Activated T-cell treated with anti-CD3 and anti-CD28 coated beads, Interleukin-2, amount 50 U/mL, for 4 hours (primary cell): ENCODE data around the gene MYO9A. TPM values are rescaled to one million over a fixed set of nuclear protein-coding genes. Genes with fewer than 3 reads are reported as not detected.

ENCODE experiments used
- ATAC-seq, 2 donors: fragments of 200-7000 bp; cut with Tn5 transposase; one replicate each; pipeline ENCODE4 v1.10.0; 2021
- DNase-seq: peaks from one replicate; pipeline ENCODE4 v3.0.0-alpha.2; 2020
- H3K27me3 Mint-ChIP-seq: one replicate; pipeline ENCODE4 v1.8.0; 2021; ENCODE audit warnings: low read depth, mixed read lengths
- H3K36me3 Mint-ChIP-seq: one replicate; pipeline ENCODE4 v1.8.0; 2022; ENCODE audit warnings: mixed read lengths; ENCODE audit not compliant: insufficient read depth
- H3K4me1 Mint-ChIP-seq: one replicate; pipeline ENCODE4 v1.8.0; 2021; ENCODE audit warnings: low read depth, mixed read lengths
- H3K4me3 Mint-ChIP-seq: one replicate; pipeline ENCODE4 v1.8.0; 2021; ENCODE audit warnings: mild to moderate bottlenecking, moderate library complexity, mixed read lengths
- H3K9me3 Mint-ChIP-seq: one replicate; pipeline ENCODE4 v1.8.0; 2021; ENCODE audit warnings: mixed read lengths
- total RNA-seq, 3 donors: library from RNA; stranded (reverse); gene quantifications; one replicate each; pipeline ENCODE4 v1.2.1, GENCODE V29; 2021

MYO9A gene
- total RNA-seq, 3 donors from 2014 or later: 15.9 to 18.9 (median 17.1) TPM

DNA sequence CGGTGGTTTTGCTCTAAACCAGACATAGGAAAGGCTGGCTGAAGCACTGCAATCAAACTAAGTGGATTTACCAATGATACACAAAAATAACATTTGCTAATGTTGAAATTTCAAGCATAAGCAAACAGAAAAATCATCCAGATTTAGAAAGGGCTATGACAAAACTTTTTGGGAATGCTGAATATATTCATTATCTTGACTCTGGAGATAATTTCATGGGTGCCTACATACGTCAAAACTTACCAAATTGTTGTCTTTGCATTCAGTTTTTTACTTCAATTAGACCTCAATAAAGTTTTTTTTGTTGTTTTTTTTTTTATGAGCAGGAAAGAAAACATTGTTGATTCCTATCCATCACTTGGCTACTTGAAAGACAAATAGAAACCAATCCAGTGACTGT is 166.8 kb downstream of the MYO9A start:
- DNase-seq: no peak
- Mint-ChIP-seq H3K9me3 (no peaks in the 10 kb centered on the region), H3K4me1 (no peaks in the 10 kb centered on the region), H3K27me3 (no peaks in the 10 kb centered on the region), H3K4me3 (no peak overlapping the region), H3K36me3 (peaks cover 21% of the 10 kb centered on the region)
- ATAC-seq: no peak

DNA sequence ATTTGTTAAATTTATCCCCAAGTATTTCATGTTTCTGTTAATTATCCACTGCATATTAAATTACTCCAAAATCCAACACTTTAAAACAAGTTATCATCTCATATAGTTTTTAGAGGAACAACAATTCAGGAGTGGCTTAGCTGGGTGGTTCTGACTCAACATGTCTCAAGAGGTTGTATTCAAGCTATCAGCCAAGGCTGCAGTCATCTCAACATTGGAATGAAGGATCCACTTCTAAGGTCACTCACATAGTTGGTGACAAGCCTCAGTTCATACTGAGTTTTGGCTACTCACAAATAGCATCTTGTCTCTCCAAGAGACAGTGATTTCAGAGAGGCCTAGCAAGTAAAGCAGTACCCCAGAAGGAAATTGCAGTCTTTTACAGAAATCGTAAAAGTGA is 172.9 kb downstream of the MYO9A start:
- Mint-ChIP-seq H3K36me3 (peaks cover 4% of the 10 kb centered on the region), H3K4me3 (no peak overlapping the region), H3K4me1 (no peaks in the 10 kb centered on the region), H3K9me3 (no peaks in the 10 kb centered on the region), H3K27me3 (no peaks in the 10 kb centered on the region)
- ATAC-seq (no peak), DNase-seq (no peak)

DNA sequence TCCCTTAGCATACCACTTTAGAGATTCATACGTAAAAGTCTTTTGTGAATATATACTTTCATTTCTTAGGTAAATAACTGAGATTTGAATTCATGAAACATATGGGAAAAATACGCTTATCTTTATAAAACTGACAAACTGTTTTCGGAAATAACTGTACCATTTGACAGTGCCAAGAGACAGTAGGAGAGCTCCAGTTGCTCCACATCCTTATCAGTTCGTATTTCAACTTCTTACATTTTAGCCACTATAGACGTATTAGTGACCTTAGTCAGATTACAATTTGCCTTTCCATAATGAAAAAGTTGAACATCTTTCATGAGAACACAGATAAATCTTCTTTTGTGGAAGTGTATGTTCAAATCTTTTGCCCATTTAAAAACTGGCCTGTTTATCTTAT is 174.1 kb downstream of the MYO9A start:
- H3K9me3 Mint-ChIP-seq: no peaks in the 10 kb centered on the region
- no peak for DNase-seq
- no peak overlapping the region for H3K4me3 Mint-ChIP-seq
- ATAC-seq: no peak
- H3K4me1 Mint-ChIP-seq: no peaks in the 10 kb centered on the region
- no peaks in the 10 kb centered on the region for H3K27me3 Mint-ChIP-seq
- H3K36me3 Mint-ChIP-seq: peaks cover 6% of the 10 kb centered on the region

DNA sequence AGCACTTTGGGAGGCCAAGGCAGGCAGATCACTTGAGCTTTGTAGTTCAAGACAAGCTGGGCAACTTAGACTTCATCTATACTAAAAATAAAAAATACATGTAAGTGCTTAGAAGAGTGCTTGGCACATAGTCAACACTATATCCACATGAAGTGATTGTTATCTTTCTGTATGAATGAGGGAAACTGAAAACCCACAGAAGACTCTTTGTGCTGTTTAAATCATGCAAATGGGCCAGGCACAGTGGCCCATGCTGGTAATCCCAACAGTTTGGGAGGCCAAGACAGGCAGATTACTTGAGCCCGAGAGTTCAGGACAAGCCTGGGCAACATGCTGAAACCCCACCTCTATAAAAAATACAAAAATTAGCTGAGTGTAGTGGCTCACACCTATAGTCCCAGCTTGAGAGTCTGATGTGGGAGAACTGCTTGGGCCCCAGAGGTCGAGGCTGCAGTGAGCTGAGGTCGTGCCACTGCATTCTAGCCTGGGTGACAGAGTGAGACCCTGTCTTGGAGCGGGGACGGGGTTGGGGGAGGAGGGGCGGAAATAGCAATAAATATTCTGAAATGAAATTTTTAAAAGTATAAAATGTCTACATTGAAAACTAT is 177.9 kb downstream of the MYO9A start:
- DNase-seq: no peak
- ATAC-seq: no peak
- no peak overlapping the region for H3K4me3 Mint-ChIP-seq
- H3K27me3 Mint-ChIP-seq: no peaks in the 10 kb centered on the region
- H3K4me1 Mint-ChIP-seq: no peaks in the 10 kb centered on the region
- H3K9me3 Mint-ChIP-seq: no peaks in the 10 kb centered on the region
- peaks cover 24% of the 10 kb centered on the region for H3K36me3 Mint-ChIP-seq

DNA sequence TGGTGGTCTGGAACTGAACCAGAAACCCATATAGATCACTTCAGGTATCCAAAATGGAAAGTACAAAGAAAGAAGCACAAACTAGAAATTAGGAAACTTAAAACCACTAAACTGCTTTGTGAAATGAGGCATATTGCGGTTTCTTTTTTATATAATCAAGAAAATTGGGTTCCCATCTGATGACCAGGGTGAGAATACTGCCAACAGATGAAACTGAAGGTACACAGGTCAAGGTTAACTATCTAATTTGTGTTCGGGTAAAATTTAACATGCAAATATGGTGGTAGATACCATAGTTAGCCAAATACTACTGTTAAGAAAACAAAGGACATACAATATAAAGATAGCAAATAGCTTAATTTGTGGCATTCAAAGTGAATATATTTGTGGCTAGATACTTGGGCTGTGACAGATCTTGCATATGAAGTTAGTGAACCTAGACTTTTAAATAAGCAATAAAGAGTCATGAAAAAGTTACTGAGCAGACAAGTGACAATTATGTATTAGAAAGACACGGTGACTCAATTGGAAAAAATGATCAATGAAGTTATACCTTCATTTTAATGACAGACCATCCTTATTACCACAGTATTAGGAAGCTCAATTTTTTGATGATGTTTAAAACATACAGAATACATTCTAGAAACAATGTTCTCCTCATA is 180.2 kb downstream of the MYO9A start:
- no peak for DNase-seq

DNA sequence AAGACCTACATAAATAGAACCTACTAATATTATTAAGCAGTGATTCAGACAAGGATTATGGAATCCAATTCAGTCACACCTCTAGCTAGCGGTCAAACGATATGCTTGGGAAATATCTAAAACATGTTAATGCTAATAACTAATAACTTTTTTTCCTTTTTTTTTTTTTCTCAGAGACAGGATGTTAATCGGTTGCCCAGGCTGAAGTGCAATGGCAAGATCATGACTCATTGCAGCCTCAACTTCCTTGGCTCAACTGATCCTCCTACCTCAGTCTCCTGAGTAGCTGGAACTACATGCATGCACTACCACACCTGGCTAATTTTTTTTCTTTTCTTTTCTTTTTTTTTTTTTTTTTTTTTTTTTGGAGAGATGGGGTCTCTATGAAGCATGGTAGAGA is 183.5 kb downstream of the MYO9A start:
- Mint-ChIP-seq H3K27me3 (no peaks in the 10 kb centered on the region), H3K4me1 (no peaks in the 10 kb centered on the region), H3K9me3 (peaks cover 25% of the 10 kb centered on the region), H3K36me3 (peaks cover 67% of the 10 kb centered on the region), H3K4me3 (no peak overlapping the region)
- DNase-seq: no peak
- no peak for ATAC-seq

More for the DNA sequence above, 180.2 kb downstream of the MYO9A start:
- peaks cover 5% of the 10 kb centered on the region for H3K9me3 Mint-ChIP-seq
- no peak for ATAC-seq
- peaks cover 40% of the 10 kb centered on the region for H3K36me3 Mint-ChIP-seq
- H3K27me3 Mint-ChIP-seq: no peaks in the 10 kb centered on the region
- no peak overlapping the region for H3K4me3 Mint-ChIP-seq
- H3K4me1 Mint-ChIP-seq: no peaks in the 10 kb centered on the region

DNA sequence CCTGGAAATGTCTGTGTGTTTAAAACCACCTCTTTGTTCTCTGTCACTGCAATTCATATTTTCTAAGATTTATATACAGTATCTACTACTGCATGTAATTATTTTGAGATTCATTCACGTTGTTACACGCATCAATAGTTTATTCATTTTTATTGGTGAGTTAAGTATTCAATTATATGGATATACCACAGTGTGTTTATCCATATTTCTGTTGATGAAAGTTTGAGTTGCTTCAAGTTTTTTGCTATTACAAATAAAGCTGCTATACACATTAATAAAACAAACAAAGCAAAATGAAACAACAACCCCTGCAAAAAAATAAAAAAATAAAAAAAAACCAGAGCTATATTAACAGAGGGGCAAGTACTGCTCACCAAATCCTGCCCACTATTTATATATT is 185.3 kb downstream of the MYO9A start:
- Mint-ChIP-seq H3K36me3 (peaks cover 59% of the 10 kb centered on the region), H3K9me3 (peaks cover 25% of the 10 kb centered on the region), H3K4me1 (no peaks in the 10 kb centered on the region), H3K4me3 (no peak overlapping the region), H3K27me3 (no peaks in the 10 kb centered on the region)
- ATAC-seq (no peak), DNase-seq (no peak)

DNA sequence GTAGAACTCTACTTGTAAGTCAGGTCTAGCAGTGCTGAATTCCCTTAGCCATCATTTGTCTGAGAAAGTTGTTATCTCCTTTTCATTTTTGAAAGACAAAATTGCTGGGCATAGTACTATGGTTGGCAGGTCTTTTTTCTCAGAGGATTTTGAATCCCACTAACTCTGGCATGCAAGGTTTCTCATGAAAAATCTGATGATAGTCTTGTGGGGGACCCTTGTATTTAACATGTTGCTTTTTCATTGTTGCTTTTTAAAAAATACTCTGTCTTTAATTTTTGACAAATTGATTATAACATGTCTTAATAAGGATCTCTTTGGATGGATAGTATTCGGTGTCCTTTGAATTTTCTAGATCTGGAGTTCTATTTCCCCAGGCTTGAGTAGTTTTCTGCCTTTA is 186.7 kb downstream of the MYO9A start:
- Mint-ChIP-seq H3K4me1 (no peaks in the 10 kb centered on the region), H3K4me3 (no peak overlapping the region), H3K36me3 (peaks cover 54% of the 10 kb centered on the region), H3K27me3 (no peaks in the 10 kb centered on the region), H3K9me3 (peaks cover 25% of the 10 kb centered on the region)
- ATAC-seq (no peak), DNase-seq (no peak)

DNA sequence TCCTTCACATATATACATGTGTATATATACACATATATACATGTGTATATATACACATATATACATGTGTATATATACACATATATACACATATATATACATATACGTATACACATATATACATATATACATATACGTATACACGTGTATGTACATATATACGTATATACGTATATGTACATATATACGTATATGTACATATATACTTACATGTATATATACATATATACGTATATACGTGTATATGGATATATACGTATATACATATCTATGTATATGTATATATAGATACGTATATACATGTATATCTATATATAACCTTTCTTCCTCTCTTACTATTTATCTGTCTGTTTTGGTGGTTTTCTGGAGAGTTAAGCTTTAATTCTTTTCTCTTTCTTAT is 192.8 kb downstream of the MYO9A start:
- DNase-seq (no peak), ATAC-seq (no peak)
- H3K27me3 Mint-ChIP-seq: no peaks in the 10 kb centered on the region
- peaks cover 4% of the 10 kb centered on the region for H3K9me3 Mint-ChIP-seq
- no peak overlapping the region for H3K4me3 Mint-ChIP-seq
- peaks cover 7% of the 10 kb centered on the region for H3K36me3 Mint-ChIP-seq
- no peaks in the 10 kb centered on the region for H3K4me1 Mint-ChIP-seq

DNA sequence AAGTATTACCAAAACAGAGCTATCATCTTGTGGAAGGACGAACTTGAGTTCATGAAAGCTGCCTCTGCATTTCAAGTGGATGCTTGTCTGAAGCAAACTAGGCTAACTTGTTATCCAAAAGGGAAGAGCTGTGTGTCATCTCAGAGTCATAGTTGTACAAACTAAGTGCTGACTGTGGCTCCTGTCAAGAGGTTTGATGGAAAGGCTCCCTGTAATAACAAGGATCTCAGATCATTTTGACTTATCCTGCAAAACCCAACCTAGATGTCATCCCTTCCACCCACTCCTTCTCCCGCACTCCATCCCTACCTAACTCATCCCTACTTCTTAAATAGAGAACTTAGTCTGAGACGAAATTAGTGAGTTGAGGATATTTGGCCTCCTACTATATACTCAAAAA is 196.8 kb downstream of the MYO9A start:
- ATAC-seq (no peak), DNase-seq (no peak)

DNA sequence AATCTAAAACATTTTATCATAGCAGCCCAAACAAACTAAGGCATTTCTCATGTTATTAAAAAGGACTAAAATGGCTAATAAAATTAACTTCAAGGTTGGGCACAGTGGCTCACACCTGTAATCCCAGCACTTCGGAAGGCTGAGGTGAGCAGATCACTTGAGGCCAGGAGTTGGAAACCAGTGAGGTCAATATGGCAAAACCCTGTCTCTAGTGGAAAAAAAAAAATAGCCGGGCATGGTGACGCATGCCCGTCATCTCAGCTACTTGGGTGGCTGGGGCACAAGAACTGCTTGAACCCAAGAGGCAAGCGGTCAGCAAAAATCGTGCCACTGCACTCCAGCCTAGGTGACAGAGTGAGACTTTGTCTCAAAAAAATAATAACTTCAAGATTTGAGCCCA is 197.4 kb downstream of the MYO9A start:
- Mint-ChIP-seq H3K36me3 (peaks cover 3% of the 10 kb centered on the region), H3K4me1 (no peaks in the 10 kb centered on the region), H3K9me3 (no peaks in the 10 kb centered on the region), H3K27me3 (no peaks in the 10 kb centered on the region), H3K4me3 (no peak overlapping the region)
- DNase-seq (no peak), ATAC-seq (no peak)

More for the DNA sequence above, 196.8 kb downstream of the MYO9A start:
- no peaks in the 10 kb centered on the region for H3K27me3 Mint-ChIP-seq
- no peak overlapping the region for H3K4me3 Mint-ChIP-seq
- H3K9me3 Mint-ChIP-seq: no peaks in the 10 kb centered on the region
- H3K36me3 Mint-ChIP-seq: peaks cover 3% of the 10 kb centered on the region
- H3K4me1 Mint-ChIP-seq: no peaks in the 10 kb centered on the region

DNA sequence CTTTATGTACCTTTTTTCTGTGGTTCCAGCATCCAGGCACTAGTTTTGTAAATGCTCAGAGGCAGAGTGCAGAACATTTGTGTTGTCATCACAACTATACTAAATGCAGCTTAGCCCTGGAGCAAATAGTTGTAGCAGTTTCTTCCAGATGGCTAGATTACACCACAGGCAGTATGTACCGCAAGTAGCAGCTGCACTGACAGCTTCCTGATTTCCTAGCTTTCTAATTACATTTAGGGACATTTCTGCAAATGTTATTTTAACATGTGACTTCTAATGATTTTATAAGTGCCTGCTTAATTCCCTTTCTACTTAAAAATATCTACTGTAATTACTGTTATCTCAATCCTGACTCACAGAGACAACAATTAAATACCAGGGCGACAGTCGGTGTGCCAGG is 201.1 kb downstream of the MYO9A start:
- DNase-seq (no peak), ATAC-seq (no peak)
- Mint-ChIP-seq H3K4me1 (no peaks in the 10 kb centered on the region), H3K27me3 (no peaks in the 10 kb centered on the region), H3K4me3 (no peak overlapping the region), H3K9me3 (peaks cover 4% of the 10 kb centered on the region), H3K36me3 (peaks cover 20% of the 10 kb centered on the region)

DNA sequence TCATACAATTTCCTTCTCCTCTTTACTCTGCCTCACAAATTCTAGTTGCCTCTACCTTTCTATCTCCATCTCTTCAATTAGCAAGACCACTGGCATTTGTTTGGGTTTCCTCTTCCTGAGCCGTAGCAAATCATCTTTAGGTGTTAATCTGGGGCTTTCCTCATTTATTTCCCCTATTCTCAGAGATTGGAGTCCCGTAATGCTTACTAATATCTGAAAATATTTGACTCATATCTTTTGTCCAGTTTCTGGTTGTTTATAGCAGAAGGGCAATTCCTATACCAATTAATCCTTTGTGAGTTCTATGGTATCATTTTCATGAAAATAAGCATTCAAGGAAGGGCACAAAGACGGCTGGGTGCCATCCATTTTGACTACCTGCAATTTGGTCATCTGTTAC is 203.9 kb downstream of the MYO9A start:
- H3K4me3 Mint-ChIP-seq: no peak overlapping the region
- ATAC-seq (no peak), DNase-seq (no peak)
- H3K9me3 Mint-ChIP-seq: peaks cover 4% of the 10 kb centered on the region
- no peaks in the 10 kb centered on the region for H3K27me3 Mint-ChIP-seq
- peaks cover 28% of the 10 kb centered on the region for H3K36me3 Mint-ChIP-seq
- H3K4me1 Mint-ChIP-seq: no peaks in the 10 kb centered on the region

DNA sequence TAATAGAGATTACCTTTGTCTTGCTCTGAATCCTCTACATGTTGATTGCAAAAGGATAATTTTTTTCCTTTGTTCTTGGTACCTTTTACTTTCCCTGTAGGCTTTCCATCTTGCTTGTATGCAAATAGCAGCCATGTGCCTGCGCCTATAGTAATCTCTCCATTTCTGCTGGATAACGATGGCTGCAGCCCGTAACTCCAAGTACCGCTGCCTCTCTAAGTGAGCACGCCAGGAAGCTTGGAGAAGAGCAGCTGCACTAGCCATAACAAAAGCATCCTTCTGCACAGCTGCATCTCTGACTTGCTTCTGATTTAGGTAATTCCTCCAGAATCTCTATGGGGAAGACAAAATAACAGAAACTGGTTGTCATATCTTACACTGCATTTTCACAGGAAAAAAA is 218.3 kb downstream of the MYO9A start:
- no peak for DNase-seq
- H3K36me3 Mint-ChIP-seq: peaks cover 36% of the 10 kb centered on the region
- no peaks in the 10 kb centered on the region for H3K9me3 Mint-ChIP-seq
- H3K4me3 Mint-ChIP-seq: no peak overlapping the region
- H3K4me1 Mint-ChIP-seq: no peaks in the 10 kb centered on the region
- no peaks in the 10 kb centered on the region for H3K27me3 Mint-ChIP-seq
- no peak for ATAC-seq

DNA sequence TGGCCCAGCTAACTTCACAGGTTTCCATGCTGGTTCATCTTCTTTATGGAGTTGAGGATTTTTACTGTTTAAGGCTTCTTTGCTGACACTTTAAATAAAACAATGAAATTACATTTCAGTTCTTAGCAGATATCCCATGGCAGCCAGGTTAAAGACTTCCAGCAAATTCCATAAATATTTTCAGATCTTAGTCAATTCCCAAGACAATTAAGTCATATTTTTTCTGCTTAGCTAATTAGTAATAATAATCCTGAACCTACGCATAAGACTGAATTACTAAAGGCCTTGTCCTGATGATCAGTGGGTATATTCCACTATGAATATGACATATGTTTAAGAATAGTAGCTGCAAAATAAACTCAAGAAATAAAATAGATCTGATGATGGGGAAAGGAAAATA is 224.3 kb downstream of the MYO9A start:
- H3K27me3 Mint-ChIP-seq: no peaks in the 10 kb centered on the region
- H3K4me1 Mint-ChIP-seq: no peaks in the 10 kb centered on the region
- no peaks in the 10 kb centered on the region for H3K9me3 Mint-ChIP-seq
- H3K36me3 Mint-ChIP-seq: peaks cover 44% of the 10 kb centered on the region
- H3K4me3 Mint-ChIP-seq: no peak overlapping the region
- DNase-seq (no peak), ATAC-seq (no peak)
